Tibial artery (tissue), 4 donors: ENCODE measurements around the gene CORO1C.

Experiments
- DNase-seq, 2 donors: peaks; one replicate each; pipeline ENCODE4 v3.0.0-alpha.2; 2019
- H3K27ac ChIP-seq, 2 donors: fragments of 200-600 bp; sonication (generic) in 1 of 2; 1 replicate in 1 of 2; 2 replicates in 1 of 2; pipeline ENCODE4 v1.5.1; 2018 to 2019; ENCODE audit warnings: mild to moderate bottlenecking in 1 of 2
- H3K27me3 ChIP-seq, 2 donors: fragments of 200-600 bp; sonication (generic) in 1 of 2; one replicate each; pipeline versions ENCODE4 v1.5.1 to v1.6.0; 2016 to 2019
- H3K36me3 ChIP-seq, 3 donors: fragments of 200-600 bp; sonication (generic) in 2 of 3; one replicate each; pipeline ENCODE4 v1.5.1; 2016 to 2019; ENCODE audit warnings: mild to moderate bottlenecking in 2 of 3
- H3K4me1 ChIP-seq, 4 donors: fragments of 200-600 bp; sonication (generic) in 2 of 4; 1 replicate in 3 of 4; 2 replicates in 1 of 4; pipeline ENCODE4 v1.5.1; 2016 to 2019
- H3K4me3 ChIP-seq, 2 donors: fragments of 200-600 bp; sonication (generic) in 1 of 2; 1 replicate in 1 of 2; 2 replicates in 1 of 2; pipeline ENCODE4 v1.5.1; 2018 to 2019; ENCODE audit warnings: mild to moderate bottlenecking in 2 of 2
- H3K9me3 ChIP-seq, 3 donors: fragments of 200-600 bp; sonication (generic) in 1 of 3; one replicate each; pipeline ENCODE4 v1.5.1; 2016 to 2019
- CTCF ChIP-seq, 2 experiments: fragments of 200-600 bp in 1 of 2; fragments of 450-650 bp in 1 of 2; IDR thresholded peaks; one replicate each; pipeline ENCODE4 v1.5.1; 2017 to 2019; ENCODE audit warnings: antibody characterized with exemption in 2 of 2, mild to moderate bottlenecking in 1 of 2, moderate library complexity in 1 of 2
- intact Hi-C: fragments of 100-400 bp; cut with DNase I; formaldehyde crosslinking; loops from one replicate; pipeline ENCODE4 v1.15.0; 2023; ENCODE audit warnings: low total_unique reads

CORO1C gene

GRCh38 chr12:108759924-108760323 lies 28.6 kb upstream of the CORO1C start:
- Histone ChIP-seq H3K27me3 (no peaks in the 10 kb centered on the region), H3K9me3 (no peaks in the 10 kb centered on the region), H3K36me3 (no peaks in the 10 kb centered on the region), H3K4me1 (no peaks in the 10 kb centered on the region), H3K4me3 (no peak overlapping the region), H3K27ac (no peak overlapping the region)
- TF ChIP-seq CTCF (IDR thresholded peaks at IDR 0.05) = no peak
- intact Hi-C loops = no loop called here
- no peak for DNase-seq

- Histone ChIP-seq H3K4me3 (no peak overlapping the region), H3K9me3 (no peaks in the 10 kb centered on the region), H3K27me3 (no peaks in the 10 kb centered on the region), H3K4me1 (no peaks in the 10 kb centered on the region), H3K36me3 (no peaks in the 10 kb centered on the region), H3K27ac (no peak overlapping the region)
- no peak for DNase-seq
- intact Hi-C loops = no loop called here
- no peak for TF ChIP-seq CTCF (IDR thresholded peaks at IDR 0.05)
These were observed 26.5 kb upstream of the CORO1C start for GRCh38 chr12:108757856-108758255.

- TF ChIP-seq CTCF (IDR thresholded peaks at IDR 0.05) = no peak
- Histone ChIP-seq H3K36me3 (no peaks in the 10 kb centered on the region), H3K27ac (no peak overlapping the region), H3K4me3 (no peak overlapping the region), H3K27me3 (no peaks in the 10 kb centered on the region), H3K9me3 (no peaks in the 10 kb centered on the region), H3K4me1 (no peaks in the 10 kb centered on the region)
- DNase-seq = no peak
- intact Hi-C loops = no loop called here
These were observed 25.1 kb upstream of the CORO1C start for GRCh38 chr12:108756421-108756820.

- intact Hi-C loops = no loop called here
- DNase-seq = no peak
- Histone ChIP-seq H3K4me3 (no peak overlapping the region), H3K36me3 (no peaks in the 10 kb centered on the region), H3K27ac (no peak overlapping the region), H3K27me3 (no peaks in the 10 kb centered on the region), H3K4me1 (no peaks in the 10 kb centered on the region), H3K9me3 (no peaks in the 10 kb centered on the region)
- no peak for TF ChIP-seq CTCF (IDR thresholded peaks at IDR 0.05)
These were observed 24.2 kb upstream of the CORO1C start for GRCh38 chr12:108755481-108755880.

- Histone ChIP-seq H3K4me1 (no peaks in the 10 kb centered on the region), H3K9me3 (no peaks in the 10 kb centered on the region), H3K4me3 (no peak overlapping the region), H3K27me3 (no peaks in the 10 kb centered on the region), H3K27ac (no peak overlapping the region), H3K36me3 (no peaks in the 10 kb centered on the region)
- no peak for TF ChIP-seq CTCF (IDR thresholded peaks at IDR 0.05)
- no peak for DNase-seq
- intact Hi-C loops = no loop called here
These were observed 22.7 kb upstream of the CORO1C start for GRCh38 chr12:108753976-108754375.

GRCh38 chr12:108752387-108752786 lies 21.1 kb upstream of the CORO1C start:
- H3K4me1 ChIP-seq = no peaks in the 10 kb centered on the region
- H3K27me3 ChIP-seq = no peaks in the 10 kb centered on the region
- TF ChIP-seq CTCF (IDR thresholded peaks at IDR 0.05) = no peak
- no peak overlapping the region for H3K27ac ChIP-seq
- no peak overlapping the region for H3K4me3 ChIP-seq
- no peaks in the 10 kb centered on the region for H3K9me3 ChIP-seq
- no peaks in the 10 kb centered on the region for H3K36me3 ChIP-seq
- no peak for DNase-seq
- intact Hi-C loops = no loop called here
